ENCODE measurements around the gene MKLN1. TPM values are rescaled to one million over a fixed set of nuclear protein-coding genes. Genes with fewer than 3 reads are reported as not detected.
A peak's percentile ranks its signal among the peaks of the same experiment; 100 is the strongest.

MKLN1 gene
- total RNA-seq, 1 donor from 2014 or later: 55.9 TPM

DNA sequence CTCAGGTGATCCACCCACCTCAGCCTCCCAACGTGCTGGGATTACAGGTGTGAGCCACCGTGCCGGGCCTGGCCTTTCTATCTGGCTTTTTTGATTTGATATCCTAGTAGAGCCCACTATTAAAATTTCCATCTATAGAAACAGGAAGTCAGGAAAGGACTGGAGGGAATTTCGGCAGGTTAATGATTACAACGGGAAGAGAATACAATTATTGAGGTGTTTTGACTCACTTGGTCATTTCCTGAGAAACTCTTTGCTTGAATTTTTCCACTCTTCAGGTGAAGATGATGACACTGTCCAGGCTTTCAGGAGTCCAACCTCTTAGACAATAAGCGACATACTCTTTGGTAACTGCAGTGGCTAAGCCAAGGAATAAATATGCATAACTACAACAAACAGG lies 1.1 kb upstream of the MKLN1 start:
- Mint-ChIP-seq H3K27ac (no peak overlapping the region), H3K27me3 (no peaks in the 10 kb centered on the region), H3K4me1 (ENCODE audit: low read depth) (peaks cover 22% of the 10 kb centered on the region), H3K36me3 (ENCODE audit: insufficient read depth) (no peaks in the 10 kb centered on the region), H3K4me3 (ENCODE audit: low read depth) (peak overlapping the region; percentile 97), H3K9me3 (ENCODE audit: low read depth) (no peaks in the 10 kb centered on the region)
- TF ChIP-seq, protein P1, sequence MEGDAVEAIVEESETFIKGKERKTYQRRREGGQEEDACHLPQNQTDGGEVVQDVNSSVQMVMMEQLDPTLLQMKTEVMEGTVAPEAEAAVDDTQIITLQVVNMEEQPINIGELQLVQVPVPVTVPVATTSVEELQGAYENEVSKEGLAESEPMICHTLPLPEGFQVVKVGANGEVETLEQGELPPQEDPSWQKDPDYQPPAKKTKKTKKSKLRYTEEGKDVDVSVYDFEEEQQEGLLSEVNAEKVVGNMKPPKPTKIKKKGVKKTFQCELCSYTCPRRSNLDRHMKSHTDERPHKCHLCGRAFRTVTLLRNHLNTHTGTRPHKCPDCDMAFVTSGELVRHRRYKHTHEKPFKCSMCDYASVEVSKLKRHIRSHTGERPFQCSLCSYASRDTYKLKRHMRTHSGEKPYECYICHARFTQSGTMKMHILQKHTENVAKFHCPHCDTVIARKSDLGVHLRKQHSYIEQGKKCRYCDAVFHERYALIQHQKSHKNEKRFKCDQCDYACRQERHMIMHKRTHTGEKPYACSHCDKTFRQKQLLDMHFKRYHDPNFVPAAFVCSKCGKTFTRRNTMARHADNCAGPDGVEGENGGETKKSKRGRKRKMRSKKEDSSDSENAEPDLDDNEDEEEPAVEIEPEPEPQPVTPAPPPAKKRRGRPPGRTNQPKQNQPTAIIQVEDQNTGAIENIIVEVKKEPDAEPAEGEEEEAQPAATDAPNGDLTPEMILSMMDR (IDR thresholded peaks at IDR 0.05; ENCODE audit: unreplicated experiment): no peak
- DNase-seq (ENCODE audit: low spot score, unreplicated experiment): no peak

DNA sequence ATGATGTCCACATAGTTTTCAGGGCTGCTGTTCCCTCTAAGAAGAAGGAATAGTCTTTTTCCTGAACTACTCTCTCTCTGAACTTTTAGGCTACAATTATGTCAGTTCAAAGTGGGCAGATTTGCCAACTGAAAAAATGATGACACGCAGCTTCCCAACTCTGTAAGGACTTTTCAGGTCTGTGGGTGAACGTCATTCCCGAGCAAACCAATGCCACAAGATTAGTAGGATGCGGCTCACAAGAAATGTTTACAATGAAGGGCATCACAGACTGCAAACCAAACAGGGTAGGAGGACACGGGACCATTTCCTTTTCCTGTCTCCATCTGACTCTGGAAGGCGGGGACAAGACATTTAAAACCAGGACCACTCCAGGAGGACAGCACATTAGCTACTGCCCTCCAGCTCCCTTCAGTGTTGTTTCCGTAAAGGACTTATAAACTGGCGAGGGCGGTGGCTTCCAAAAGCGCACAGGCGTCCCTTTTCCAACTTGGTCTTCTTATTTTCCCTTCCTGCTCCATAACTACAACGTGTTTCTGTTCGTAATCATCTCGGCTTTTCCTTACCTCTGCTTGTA lies 539 bp upstream of the MKLN1 start:
- no peak for DNase-seq (ENCODE audit: low spot score, unreplicated experiment)
- peak overlapping the region; percentile 97 for H3K4me3 Mint-ChIP-seq (ENCODE audit: low read depth)
- TF ChIP-seq, protein P1 (IDR thresholded peaks at IDR 0.05; ENCODE audit: unreplicated experiment): no peak

DNA sequence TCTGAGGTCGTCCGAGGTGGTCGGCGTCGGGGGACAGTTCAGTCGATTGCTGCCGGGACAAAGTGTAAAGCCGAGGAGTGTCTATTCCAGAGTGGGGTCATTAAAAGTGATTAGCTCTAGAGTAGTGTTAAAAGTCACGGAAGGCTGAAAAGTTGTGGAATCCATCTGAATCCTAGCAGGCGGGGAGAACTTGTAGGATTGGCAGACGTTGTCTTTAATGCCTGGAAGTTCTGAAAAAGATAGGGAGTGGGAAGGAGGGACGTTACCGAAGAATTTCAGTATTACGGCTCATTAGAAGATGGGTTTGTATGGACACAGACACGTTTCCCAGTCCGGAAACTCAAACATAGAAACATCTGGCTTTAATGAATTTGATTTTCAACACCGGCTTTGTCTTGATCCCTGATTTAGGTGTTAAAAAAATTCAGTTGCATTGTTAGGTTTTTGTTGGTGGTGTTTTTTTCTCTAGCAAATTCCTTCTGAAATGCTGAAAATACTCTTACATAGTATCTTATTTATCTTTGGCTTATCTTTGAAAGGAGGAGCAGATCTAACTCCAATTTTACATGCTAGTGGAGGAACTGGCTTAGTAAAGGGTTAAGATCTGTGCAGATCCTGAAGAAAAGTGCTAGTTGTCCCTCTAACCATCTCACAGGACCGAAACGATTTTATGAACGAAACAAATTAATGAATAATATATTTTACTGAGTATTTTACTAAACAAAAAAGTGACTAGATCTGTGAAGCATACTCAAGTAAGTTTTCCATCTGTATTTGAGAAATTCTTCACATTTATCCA lies 900 bp downstream of the MKLN1 start:
- H3K4me3 Mint-ChIP-seq (ENCODE audit: low read depth): peak overlapping the region; percentile 97
- peaks cover 22% of the 10 kb centered on the region for H3K4me1 Mint-ChIP-seq (ENCODE audit: low read depth)
- H3K9me3 Mint-ChIP-seq (ENCODE audit: low read depth): no peaks in the 10 kb centered on the region
- TF ChIP-seq, protein P1 (IDR thresholded peaks at IDR 0.05; ENCODE audit: unreplicated experiment): no peak
- H3K27ac Mint-ChIP-seq: peak overlapping the region; percentile 98
- no peak for DNase-seq (ENCODE audit: low spot score, unreplicated experiment)
- H3K27me3 Mint-ChIP-seq: no peaks in the 10 kb centered on the region
- H3K36me3 Mint-ChIP-seq (ENCODE audit: insufficient read depth): peaks cover 1% of the 10 kb centered on the region

More for the DNA sequence above, 539 bp upstream of the MKLN1 start:
- no peaks in the 10 kb centered on the region for H3K36me3 Mint-ChIP-seq (ENCODE audit: insufficient read depth)
- H3K27me3 Mint-ChIP-seq: no peaks in the 10 kb centered on the region
- H3K27ac Mint-ChIP-seq: peak overlapping the region; percentile 98
- H3K4me1 Mint-ChIP-seq (ENCODE audit: low read depth): peaks cover 22% of the 10 kb centered on the region
- H3K9me3 Mint-ChIP-seq (ENCODE audit: low read depth): no peaks in the 10 kb centered on the region

DNA sequence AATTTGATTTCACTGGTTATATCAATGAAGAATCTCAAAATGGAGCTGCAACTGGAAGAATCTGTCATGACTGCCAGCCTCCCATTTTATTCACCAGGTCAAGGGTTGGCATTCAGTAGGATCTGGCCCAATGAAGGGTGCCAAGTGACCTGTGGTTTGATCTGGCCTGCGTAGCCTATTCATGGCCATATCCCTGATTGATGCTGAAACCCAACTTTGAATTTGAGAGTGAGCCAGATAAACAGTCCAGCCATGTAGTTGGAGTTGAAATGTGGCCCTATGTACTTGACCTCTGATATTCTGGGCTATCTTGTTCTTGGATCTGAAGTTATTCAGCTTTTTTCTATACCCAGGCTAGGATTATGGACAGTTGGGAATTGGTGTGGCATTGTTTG lies 1.5 kb downstream of the MKLN1 start:
- no peak for DNase-seq (ENCODE audit: low spot score, unreplicated experiment)
- TF ChIP-seq, protein P1 (IDR thresholded peaks at IDR 0.05; ENCODE audit: unreplicated experiment): no peak
- peak overlapping the region; percentile 97 for H3K4me3 Mint-ChIP-seq (ENCODE audit: low read depth)
- peaks cover 4% of the 10 kb centered on the region for H3K36me3 Mint-ChIP-seq (ENCODE audit: insufficient read depth)
- H3K27ac Mint-ChIP-seq: peak overlapping the region; percentile 3
- peaks cover 22% of the 10 kb centered on the region for H3K4me1 Mint-ChIP-seq (ENCODE audit: low read depth)
- H3K9me3 Mint-ChIP-seq (ENCODE audit: low read depth): peaks cover 3% of the 10 kb centered on the region
- H3K27me3 Mint-ChIP-seq: no peaks in the 10 kb centered on the region

DNA sequence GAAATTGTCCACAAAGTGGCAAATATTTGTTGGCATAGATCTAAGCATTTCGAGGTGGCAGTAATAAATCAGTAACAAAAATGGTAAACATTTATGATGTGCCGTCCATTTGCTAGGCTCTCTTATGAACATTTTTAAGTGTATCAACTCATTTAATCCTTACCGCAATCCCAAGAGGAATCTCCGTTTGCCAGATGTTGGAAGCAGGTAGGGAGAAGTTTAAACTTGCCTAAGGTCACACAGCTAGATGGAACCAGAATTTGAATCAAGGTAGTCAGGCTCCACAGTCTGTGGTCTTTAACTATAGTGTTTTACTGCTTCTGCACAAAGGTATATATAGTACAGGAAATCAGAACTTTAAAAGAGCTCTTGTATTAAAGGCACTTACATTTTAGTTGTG lies 2.6 kb downstream of the MKLN1 start:
- H3K27ac Mint-ChIP-seq: peak overlapping the region; percentile 31

More for the DNA sequence above, 2.6 kb downstream of the MKLN1 start:
- Mint-ChIP-seq H3K9me3 (ENCODE audit: low read depth) (peaks cover 7% of the 10 kb centered on the region), H3K4me1 (ENCODE audit: low read depth) (peaks cover 22% of the 10 kb centered on the region), H3K36me3 (ENCODE audit: insufficient read depth) (peaks cover 6% of the 10 kb centered on the region), H3K4me3 (ENCODE audit: low read depth) (peak overlapping the region; percentile 29), H3K27me3 (no peaks in the 10 kb centered on the region)
- TF ChIP-seq, protein P1 (IDR thresholded peaks at IDR 0.05; ENCODE audit: unreplicated experiment): no peak
- DNase-seq (ENCODE audit: low spot score, unreplicated experiment): no peak

All from progenitor cell of endocrine pancreas (in vitro differentiated cells).